Measurements from ENCODE around the gene SNX22. TPM values are rescaled to one million over a fixed set of nuclear protein-coding genes. Genes with fewer than 3 reads are reported as not detected.
A peak's percentile ranks its signal among the peaks of the same experiment; 100 is the strongest.

The SNX22 gene
- total RNA-seq, 4 donors from 2014 or later = 0.12 to 1.6 (median 0.39) TPM; not detected in 1

GRCh38 chr15:64155802-64156651, 4.5 kb downstream of the SNX22 start:
- DNase-seq (ENCODE audit: low spot score in 2 of 2) = peak in 1 of 2 donors; percentile 68
- intact Hi-C loops (cut with DNase I; ENCODE audit: low total_unique reads) = loop anchor here (5.0 to 10.0 kb wide), 2 partner anchors 61 to 409 kb away; partner anchors contain the start of genes CIAO2A and SNX1
- WGBS, 2 donors = 86 to 88% methylated on average over 15 of the region's 15 CpGs
- H3K4me3 ChIP-seq (ENCODE audit: low read depth, poor library complexity, severe bottlenecking) = no peak overlapping the region
- TF ChIP-seq, protein P1, sequence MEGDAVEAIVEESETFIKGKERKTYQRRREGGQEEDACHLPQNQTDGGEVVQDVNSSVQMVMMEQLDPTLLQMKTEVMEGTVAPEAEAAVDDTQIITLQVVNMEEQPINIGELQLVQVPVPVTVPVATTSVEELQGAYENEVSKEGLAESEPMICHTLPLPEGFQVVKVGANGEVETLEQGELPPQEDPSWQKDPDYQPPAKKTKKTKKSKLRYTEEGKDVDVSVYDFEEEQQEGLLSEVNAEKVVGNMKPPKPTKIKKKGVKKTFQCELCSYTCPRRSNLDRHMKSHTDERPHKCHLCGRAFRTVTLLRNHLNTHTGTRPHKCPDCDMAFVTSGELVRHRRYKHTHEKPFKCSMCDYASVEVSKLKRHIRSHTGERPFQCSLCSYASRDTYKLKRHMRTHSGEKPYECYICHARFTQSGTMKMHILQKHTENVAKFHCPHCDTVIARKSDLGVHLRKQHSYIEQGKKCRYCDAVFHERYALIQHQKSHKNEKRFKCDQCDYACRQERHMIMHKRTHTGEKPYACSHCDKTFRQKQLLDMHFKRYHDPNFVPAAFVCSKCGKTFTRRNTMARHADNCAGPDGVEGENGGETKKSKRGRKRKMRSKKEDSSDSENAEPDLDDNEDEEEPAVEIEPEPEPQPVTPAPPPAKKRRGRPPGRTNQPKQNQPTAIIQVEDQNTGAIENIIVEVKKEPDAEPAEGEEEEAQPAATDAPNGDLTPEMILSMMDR (IDR thresholded peaks at IDR 0.05) = no peak
- no peak for TF ChIP-seq POLR2A (IDR thresholded peaks at IDR 0.05)

- TF ChIP-seq, protein P1 (IDR thresholded peaks at IDR 0.05) = no peak
- TF ChIP-seq POLR2A (IDR thresholded peaks at IDR 0.05) = no peak
- WGBS, 2 donors = 86 to 92% methylated on average over 16 of the region's 16 CpGs
- peak in 1 of 2 donors; percentile 76 for DNase-seq (ENCODE audit: low spot score in 2 of 2)
- no peak overlapping the region for H3K4me3 ChIP-seq (ENCODE audit: low read depth, poor library complexity, severe bottlenecking)
- intact Hi-C loops (cut with DNase I; ENCODE audit: low total_unique reads) = loop anchor here (5.0 to 10.0 kb wide), 2 partner anchors 62 to 409 kb away; partner anchors contain the start of genes CIAO2A and SNX1
These were observed 5.3 kb downstream of the SNX22 start for GRCh38 chr15:64156652-64157331.

GRCh38 chr15:64157599-64158125, 6.1 kb downstream of the SNX22 start:
- DNase-seq (ENCODE audit: low spot score in 2 of 2) = peak in 1 of 2 donors; percentile 70
- WGBS, 2 donors = 92 to 100% methylated on average over 1 of the region's 1 CpG
- no peak overlapping the region for H3K4me3 ChIP-seq (ENCODE audit: low read depth, poor library complexity, severe bottlenecking)
- intact Hi-C loops (cut with DNase I; ENCODE audit: low total_unique reads) = loop anchor here (5.0 to 10.0 kb wide), 2 partner anchors 63 to 410 kb away; partner anchors contain the start of genes CIAO2A and SNX1
- TF ChIP-seq, protein P1 (IDR thresholded peaks at IDR 0.05) = no peak
- no peak for TF ChIP-seq POLR2A (IDR thresholded peaks at IDR 0.05)

GRCh38 chr15:64158363-64159134, 7.0 kb downstream of the SNX22 start:
- H3K4me3 ChIP-seq (ENCODE audit: low read depth, poor library complexity, severe bottlenecking) = no peak overlapping the region
- TF ChIP-seq POLR2A (IDR thresholded peaks at IDR 0.05) = no peak
- TF ChIP-seq, protein P1 (IDR thresholded peaks at IDR 0.05) = no peak
- 82 to 85% methylated on average over 11 of the region's 11 CpGs for WGBS, 2 donors
- intact Hi-C loops (cut with DNase I; ENCODE audit: low total_unique reads) = loop anchor here (5.0 to 10.0 kb wide), 2 partner anchors 64 to 411 kb away; partner anchors contain the start of genes CIAO2A and SNX1
- DNase-seq (ENCODE audit: low spot score in 2 of 2) = peak in 1 of 2 donors; percentile 80

Measured in lower leg skin (tissue), 4 donors.